ENCODE measurements around the gene CXCR3. TPM values are rescaled to one million over a fixed set of nuclear protein-coding genes. Genes with fewer than 3 reads are reported as not detected.

Gene CXCR3
- total RNA-seq, 1 experiment from 2014 or later = not detected

DNA sequence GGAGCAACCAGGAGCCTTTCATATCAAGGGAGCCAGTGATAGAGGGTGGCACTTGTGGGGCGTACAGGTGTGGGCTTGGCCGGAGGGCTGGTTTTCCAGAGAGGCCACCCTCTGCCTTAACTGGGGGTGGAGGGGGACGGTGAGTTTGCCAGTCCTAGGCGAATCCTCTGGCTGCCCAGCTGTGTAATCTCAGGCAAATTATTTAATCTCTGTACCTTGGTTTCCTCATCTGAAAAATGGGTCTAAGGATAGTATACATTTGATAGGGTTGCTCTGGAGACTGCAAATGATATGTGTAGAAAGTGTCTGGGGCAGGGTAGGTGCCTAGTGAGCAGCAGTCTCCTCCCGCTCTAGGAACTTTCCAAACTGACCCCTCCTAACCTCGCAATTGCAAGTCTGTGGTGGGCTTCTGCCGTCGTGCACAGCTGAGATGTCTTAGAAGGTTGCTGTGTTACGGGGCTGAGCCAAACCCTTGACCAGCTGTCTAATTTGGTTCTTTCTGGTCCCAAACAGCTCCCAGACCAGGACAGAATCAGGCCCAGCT, 3.8 kb upstream of the CXCR3 start:
- no TSS peak for BruUV-seq (replicated peaks)
- no peaks in the 10 kb centered on the region for H3K27me3 Mint-ChIP-seq (ENCODE audit: unreplicated experiment)

DNA sequence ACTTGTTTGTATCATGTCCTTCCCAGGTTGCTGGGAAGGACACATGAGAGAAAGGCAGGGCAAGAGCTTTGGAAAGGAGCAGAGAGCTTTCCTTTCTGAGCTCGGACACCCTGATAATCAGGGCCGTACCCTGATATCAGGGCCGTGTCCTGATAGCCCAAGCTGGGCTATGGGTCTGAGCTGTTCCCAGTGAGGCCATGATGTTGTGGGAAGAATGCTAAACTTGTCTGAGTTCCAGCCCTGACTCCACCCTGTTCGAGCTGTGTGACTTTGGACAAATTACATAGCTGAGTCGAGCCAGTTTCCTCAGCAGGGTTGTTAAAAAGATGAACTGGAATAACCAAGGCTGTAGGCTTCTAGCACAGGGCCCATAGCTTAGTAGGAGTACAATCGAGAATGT, 3.3 kb upstream of the CXCR3 start:
- BruUV-seq (replicated peaks) = no TSS peak
- intact Hi-C loops (cut with micrococcal nuclease; ENCODE audit: unreplicated experiment) = no loop called here
- CTCF ChIA-PET = no interaction called here
- TF ChIP-seq, protein P1, sequence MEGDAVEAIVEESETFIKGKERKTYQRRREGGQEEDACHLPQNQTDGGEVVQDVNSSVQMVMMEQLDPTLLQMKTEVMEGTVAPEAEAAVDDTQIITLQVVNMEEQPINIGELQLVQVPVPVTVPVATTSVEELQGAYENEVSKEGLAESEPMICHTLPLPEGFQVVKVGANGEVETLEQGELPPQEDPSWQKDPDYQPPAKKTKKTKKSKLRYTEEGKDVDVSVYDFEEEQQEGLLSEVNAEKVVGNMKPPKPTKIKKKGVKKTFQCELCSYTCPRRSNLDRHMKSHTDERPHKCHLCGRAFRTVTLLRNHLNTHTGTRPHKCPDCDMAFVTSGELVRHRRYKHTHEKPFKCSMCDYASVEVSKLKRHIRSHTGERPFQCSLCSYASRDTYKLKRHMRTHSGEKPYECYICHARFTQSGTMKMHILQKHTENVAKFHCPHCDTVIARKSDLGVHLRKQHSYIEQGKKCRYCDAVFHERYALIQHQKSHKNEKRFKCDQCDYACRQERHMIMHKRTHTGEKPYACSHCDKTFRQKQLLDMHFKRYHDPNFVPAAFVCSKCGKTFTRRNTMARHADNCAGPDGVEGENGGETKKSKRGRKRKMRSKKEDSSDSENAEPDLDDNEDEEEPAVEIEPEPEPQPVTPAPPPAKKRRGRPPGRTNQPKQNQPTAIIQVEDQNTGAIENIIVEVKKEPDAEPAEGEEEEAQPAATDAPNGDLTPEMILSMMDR (IDR thresholded peaks at IDR 0.05; ENCODE audit: unreplicated experiment) = no peak
- no peaks in the 10 kb centered on the region for H3K9me3 Mint-ChIP-seq (ENCODE audit: low read depth, unreplicated experiment)
- no peaks in the 10 kb centered on the region for H3K27me3 Mint-ChIP-seq (ENCODE audit: unreplicated experiment)
- H3K27ac Mint-ChIP-seq (ENCODE audit: unreplicated experiment) = no peak overlapping the region
- no peak overlapping the region for H3K4me3 Mint-ChIP-seq (ENCODE audit: low read depth, unreplicated experiment)
- peaks cover 11% of the 10 kb centered on the region for H3K36me3 Mint-ChIP-seq (ENCODE audit: insufficient read depth, unreplicated experiment)
- H3K4me1 Mint-ChIP-seq (ENCODE audit: low read depth, unreplicated experiment) = peaks cover 5% of the 10 kb centered on the region
- DNase-seq = no peak

More for the DNA sequence above, 3.8 kb upstream of the CXCR3 start:
- DNase-seq = no peak
- peaks cover 6% of the 10 kb centered on the region for H3K36me3 Mint-ChIP-seq (ENCODE audit: insufficient read depth, unreplicated experiment)
- CTCF ChIA-PET = interaction anchor here (0.5 to 1.1 kb wide), 2 partner anchors 30 to 113 kb away, joined by 3 to 5 read pairs; no protein-coding TSS in a partner anchor
- no peak overlapping the region for H3K27ac Mint-ChIP-seq (ENCODE audit: unreplicated experiment)
- TF ChIP-seq, protein P1 (IDR thresholded peaks at IDR 0.05; ENCODE audit: unreplicated experiment) = no peak
- intact Hi-C loops (cut with micrococcal nuclease; ENCODE audit: unreplicated experiment) = no loop called here
- H3K9me3 Mint-ChIP-seq (ENCODE audit: low read depth, unreplicated experiment) = no peaks in the 10 kb centered on the region
- peaks cover 5% of the 10 kb centered on the region for H3K4me1 Mint-ChIP-seq (ENCODE audit: low read depth, unreplicated experiment)
- no peak overlapping the region for H3K4me3 Mint-ChIP-seq (ENCODE audit: low read depth, unreplicated experiment)

DNA sequence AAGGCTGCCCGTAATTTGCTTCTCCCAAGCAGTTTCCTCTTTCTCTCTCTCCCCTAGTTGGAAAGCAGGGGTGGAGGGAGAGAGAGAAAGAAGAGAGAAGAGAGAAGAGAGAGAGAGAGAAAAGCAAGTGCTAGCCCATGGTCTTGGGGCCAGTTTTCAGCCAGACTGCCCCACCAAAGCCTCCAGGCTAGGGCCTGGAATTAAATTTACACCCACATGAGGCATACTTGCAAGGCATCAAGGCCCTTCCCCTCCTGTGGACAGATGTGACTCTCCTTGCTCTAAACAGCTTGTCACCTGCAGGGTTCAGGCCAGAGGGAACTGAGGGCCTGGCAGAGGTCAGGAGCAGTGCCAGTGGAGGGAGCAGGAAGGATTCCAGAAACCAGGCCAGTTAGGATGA, 1.7 kb upstream of the CXCR3 start:
- Mint-ChIP-seq H3K4me1 (ENCODE audit: low read depth, unreplicated experiment) (peaks cover 5% of the 10 kb centered on the region), H3K27me3 (ENCODE audit: unreplicated experiment) (no peaks in the 10 kb centered on the region), H3K4me3 (ENCODE audit: low read depth, unreplicated experiment) (no peak overlapping the region), H3K36me3 (ENCODE audit: insufficient read depth, unreplicated experiment) (peaks cover 28% of the 10 kb centered on the region), H3K27ac (ENCODE audit: unreplicated experiment) (no peak overlapping the region), H3K9me3 (ENCODE audit: low read depth, unreplicated experiment) (no peaks in the 10 kb centered on the region)
- DNase-seq = no peak
- CTCF ChIA-PET = no interaction called here
- intact Hi-C loops (cut with micrococcal nuclease; ENCODE audit: unreplicated experiment) = no loop called here
- TF ChIP-seq, protein P1 (IDR thresholded peaks at IDR 0.05; ENCODE audit: unreplicated experiment) = no peak
- no TSS peak for BruUV-seq (replicated peaks)

DNA sequence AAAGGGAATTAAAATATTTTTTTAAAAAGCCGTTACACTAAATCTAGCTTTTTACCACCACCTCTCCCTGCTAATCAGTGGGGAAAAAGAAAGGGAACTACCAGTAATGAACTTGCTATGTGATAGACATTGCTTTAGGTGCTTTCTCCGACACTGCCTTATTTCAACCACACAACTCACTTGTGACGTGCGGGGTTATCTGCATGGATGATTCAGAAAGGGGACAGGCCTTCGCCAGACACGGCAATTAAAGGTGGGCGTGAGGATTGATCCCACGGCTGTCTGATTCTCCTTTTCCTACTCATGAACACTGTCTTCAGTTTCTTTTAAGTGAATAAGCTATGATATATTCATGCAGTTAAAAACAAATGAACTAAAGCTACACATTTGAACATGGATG, 882 bp upstream of the CXCR3 start:
- H3K9me3 Mint-ChIP-seq (ENCODE audit: low read depth, unreplicated experiment) = no peaks in the 10 kb centered on the region
- H3K36me3 Mint-ChIP-seq (ENCODE audit: insufficient read depth, unreplicated experiment) = peaks cover 30% of the 10 kb centered on the region
- intact Hi-C loops (cut with micrococcal nuclease; ENCODE audit: unreplicated experiment) = no loop called here
- no peak overlapping the region for H3K4me3 Mint-ChIP-seq (ENCODE audit: low read depth, unreplicated experiment)
- CTCF ChIA-PET = no interaction called here
- H3K4me1 Mint-ChIP-seq (ENCODE audit: low read depth, unreplicated experiment) = peaks cover 5% of the 10 kb centered on the region
- no peak overlapping the region for H3K27ac Mint-ChIP-seq (ENCODE audit: unreplicated experiment)
- TF ChIP-seq, protein P1 (IDR thresholded peaks at IDR 0.05; ENCODE audit: unreplicated experiment) = no peak
- H3K27me3 Mint-ChIP-seq (ENCODE audit: unreplicated experiment) = no peaks in the 10 kb centered on the region
- BruUV-seq (replicated peaks) = no TSS peak
- DNase-seq = no peak

All from Calu3 (cell line).